NCI-H128 (cell line): ENCODE data around the gene MIOX.

Experiments
- DNase-seq: peaks from one replicate; lab custom pipeline; 2025; ENCODE audit not compliant: unreplicated experiment; lab: John Stamatoyannopoulos, UW

Gene MIOX

DNA sequence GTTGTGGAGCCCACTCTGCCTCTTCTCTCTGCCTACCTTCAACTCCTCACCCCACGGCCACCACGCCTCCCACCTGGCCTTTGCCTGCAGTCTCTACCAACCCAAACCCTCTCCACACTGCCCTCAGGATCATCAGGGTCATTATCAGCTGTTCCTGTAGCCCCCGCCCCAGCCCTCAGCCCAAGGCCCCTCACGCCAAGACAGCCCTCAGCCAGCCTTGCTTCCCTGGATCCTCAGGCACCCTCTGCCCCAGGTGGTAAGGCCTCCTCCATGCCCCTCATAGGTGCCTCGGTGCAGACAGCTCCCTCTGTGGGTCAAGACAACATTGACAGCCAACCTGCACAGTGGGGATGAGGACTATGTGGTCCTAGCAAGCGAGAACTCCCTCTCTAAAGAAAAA is 13.6 kb upstream of the MIOX start:
- no peak for DNase-seq

GRCh38 chr22:50473855-50474671 is 12.6 kb upstream of the MIOX start:
- no peak for DNase-seq

GRCh38 chr22:50474710-50475651 is 11.7 kb upstream of the MIOX start, which contains the start of gene SBF1:
SBF1 (minus strand) TSS chr22:50475035; CDS start chr22:50474840, 195 bp downstream.
- DNase-seq = peak; percentile 26

- DNase-seq = no peak
Measured at GRCh38 chr22:50475652-50476002, 11.0 kb upstream of the MIOX start.

DNA sequence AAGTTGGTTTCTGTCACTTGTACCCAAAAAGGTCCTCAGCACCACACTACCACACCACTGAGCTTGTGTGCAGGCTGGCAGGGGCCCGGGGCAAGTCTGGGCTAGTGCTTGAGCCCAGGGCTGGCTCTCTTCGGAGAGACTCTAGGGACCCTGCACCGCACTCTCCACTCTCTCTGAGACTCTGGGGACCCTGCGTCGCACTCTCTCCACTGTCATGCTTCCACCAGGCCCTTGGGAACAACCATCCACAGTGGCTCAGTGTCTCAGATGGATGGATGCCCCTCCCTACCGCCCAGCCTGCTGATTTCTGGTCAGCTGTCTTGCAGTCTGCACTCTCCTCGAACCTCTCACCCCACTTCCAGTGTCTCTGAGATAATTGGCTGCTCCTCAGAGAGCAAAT is 9.8 kb upstream of the MIOX start:
- DNase-seq = no peak

- DNase-seq = no peak
Measured at GRCh38 chr22:50477923-50478322, 8.7 kb upstream of the MIOX start.

DNA sequence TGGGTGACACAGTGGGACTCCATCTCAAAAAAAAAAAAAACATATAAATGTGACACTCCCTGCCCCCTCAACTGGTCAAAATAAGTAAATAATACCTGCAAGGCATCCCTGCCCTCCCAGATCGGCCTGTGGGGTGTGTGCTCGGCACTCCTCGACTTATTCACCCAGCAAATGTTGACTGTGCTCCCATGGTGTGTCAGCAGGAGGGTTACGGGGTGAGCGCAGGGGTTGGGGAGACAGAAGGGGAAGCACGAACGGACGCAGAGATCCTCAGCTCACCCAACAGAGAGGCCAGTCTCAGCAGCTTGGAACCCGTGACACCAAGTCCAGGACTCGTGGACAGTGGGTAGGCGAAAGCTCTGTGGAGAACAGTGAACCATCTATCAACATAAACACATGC is 6.9 kb upstream of the MIOX start:
- no peak for DNase-seq

DNA sequence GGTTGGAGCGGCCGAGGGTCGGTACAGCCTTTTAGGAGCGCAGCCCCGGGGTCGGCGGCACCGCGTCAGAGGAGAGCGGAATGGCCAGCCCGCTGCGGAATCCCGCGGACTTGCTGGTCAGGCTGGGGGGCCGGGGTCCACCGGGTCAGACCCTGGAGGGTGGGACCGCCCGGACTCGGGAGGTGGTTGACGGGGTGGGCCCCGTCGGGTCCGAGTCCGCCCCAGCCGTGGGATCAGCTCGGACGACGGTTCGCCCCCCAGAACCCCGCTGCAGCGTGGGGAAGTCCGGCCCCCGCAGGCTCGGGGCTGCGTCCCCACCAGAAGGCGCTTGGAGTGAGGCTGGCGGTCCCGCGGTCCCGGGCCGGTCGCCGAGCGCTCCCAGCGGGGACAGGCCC is 5.6 kb upstream of the MIOX start:
- no peak for DNase-seq

DNA sequence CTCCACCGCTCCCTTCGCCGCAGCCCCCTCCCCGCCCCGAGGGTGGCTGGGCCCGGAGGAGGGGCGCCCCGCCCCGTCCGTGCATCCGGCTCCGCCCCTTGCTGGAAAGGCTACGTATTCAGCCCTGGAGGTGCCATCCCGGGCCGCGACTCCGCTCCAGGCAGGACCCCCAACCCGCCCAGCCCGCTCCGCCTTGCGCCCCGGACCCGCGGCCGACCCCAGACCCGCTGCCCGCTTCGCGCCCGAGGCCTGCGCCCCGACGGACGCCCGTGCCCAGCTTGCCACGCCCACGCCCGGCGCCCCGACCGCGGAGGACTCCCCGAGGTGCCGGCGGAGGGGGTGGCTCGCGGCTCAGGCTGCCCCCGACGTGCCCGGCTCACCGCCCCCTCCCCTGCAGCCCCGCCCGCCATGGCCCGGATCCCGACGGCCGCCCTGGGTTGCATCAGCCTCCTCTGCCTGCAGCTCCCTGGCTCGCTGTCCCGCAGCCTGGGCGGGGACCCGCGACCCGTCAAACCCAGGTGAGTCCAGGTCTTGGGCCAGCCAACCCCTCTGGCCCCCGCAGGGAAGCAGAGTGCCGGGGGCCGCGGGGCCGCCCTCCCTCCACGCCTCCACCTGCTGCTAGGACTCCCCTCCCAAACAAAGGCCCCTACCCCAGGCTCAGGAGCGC is 5.1 kb upstream of the MIOX start, which contains the start of gene ADM2:
TSS of gene ADM2 (plus strand) at position 104 of the 667 bp plus-strand sequence. CDS start at position 409, 305 bp downstream.
- no peak for DNase-seq

GRCh38 chr22:50482107-50483074 is 4.3 kb upstream of the MIOX start:
- no peak for DNase-seq

- no peak for DNase-seq
Measured at GRCh38 chr22:50483106-50483505, 3.6 kb upstream of the MIOX start.

- DNase-seq = no peak
Measured at GRCh38 chr22:50483556-50483955, 3.1 kb upstream of the MIOX start.

DNA sequence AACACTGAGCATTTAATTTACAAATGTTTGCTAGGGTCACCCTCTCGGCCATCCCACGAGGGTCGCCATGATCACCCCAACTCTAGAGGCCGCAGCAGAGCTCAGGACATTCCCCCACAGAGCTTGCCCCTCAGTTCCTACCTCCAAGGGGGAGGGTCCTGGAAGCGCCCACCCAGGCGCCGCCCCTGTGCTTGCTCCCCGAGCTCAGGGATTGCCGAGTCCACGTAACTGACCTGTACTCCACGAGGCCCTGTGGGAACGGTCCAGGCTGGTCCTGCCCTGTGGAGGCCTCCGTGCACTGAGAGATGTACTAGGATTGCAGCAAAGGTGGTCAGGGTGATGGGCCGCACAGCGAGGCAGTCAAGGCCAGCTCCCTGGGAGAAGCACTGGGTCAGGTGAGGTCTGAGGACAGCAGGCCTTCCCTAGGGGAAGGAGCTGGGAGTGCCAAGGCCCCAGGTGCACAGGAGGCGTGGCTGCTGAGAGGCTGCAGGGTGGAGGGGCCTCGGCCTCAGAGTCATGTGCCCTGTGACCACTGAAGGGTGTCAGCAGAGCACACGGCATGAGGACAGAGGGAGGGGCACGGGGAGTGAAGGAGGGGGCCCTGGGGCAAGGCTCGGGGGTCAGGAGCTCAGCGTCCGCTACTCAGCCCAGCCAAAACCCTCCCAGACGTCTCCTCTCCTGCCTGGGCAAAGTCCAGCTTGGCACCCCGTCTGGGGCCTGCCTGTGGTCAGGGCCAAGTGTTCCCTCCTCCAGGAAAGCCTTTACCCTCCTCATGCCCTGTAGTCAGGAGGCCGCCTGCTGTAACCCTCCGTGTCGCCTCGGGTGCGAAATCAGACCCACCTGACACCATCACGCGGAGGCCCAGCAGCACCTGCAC is 2.4 kb upstream of the MIOX start:
- no peak for DNase-seq

GRCh38 chr22:50485221-50486131 is 1.2 kb upstream of the MIOX start:
- DNase-seq = no peak

DNA sequence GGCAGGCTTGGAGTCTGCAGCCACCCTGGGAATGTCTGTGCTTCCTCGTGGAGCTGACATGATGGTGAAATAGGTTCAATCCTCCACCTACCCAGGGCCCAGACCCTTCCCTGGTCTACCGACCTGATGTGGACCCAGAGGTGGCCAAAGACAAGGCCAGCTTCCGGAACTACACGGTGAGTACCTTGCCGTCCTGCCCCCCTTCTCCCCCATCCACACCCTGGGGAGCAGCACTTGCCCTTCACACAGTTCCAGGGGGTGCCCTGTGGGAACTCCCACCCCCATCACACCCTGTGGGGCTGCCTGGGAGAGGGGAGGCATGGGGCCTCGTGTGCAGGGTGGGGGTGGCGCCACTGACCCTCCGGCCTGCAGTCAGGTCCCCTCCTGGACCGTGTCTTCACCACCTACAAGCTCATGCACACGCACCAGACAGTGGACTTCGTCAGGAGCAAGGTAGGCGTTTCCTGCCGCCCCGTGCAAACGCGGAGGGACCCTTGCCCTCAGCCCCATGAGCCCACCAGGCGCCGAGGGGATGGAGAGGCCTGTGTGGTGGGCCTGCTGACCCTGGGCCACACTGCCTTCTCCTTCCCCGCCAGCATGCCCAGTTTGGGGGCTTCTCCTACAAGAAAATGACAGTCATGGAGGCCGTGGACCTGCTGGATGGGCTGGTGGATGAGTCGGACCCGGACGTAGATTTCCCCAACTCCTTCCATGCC is 789 bp downstream of the MIOX start:
- no peak for DNase-seq

DNA sequence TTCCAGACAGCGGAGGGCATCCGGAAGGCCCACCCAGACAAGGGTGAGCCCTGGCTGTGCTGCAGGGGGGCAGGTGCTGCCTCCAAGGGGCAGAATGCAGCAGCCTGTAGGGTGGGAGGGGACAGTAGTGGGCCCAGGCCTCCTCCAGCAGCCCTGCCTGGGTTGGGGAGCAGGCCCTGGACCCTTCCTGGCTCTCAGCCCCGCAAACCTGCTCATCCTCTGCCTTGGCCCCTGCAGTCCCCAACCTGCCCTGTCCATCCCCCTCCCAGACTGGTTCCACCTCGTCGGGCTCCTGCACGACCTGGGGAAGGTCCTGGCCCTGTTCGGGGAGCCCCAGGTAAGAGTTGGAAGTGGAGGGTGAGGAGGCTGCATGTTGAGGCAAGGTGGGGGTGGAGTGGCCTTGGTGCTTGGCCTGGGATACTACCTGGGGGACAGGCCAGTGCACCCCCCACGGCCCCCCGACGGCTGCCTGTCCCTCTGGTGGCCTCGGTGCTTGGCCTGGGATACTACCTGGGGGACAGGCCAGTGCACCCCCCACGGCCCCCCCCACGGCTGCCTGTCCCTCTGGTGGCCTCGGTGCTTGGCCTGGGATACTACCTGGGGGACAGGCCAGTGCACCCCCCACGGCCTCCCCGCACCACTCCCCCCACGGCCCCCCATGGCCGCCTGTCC is 1.5 kb downstream of the MIOX start:
- DNase-seq = no peak

DNA sequence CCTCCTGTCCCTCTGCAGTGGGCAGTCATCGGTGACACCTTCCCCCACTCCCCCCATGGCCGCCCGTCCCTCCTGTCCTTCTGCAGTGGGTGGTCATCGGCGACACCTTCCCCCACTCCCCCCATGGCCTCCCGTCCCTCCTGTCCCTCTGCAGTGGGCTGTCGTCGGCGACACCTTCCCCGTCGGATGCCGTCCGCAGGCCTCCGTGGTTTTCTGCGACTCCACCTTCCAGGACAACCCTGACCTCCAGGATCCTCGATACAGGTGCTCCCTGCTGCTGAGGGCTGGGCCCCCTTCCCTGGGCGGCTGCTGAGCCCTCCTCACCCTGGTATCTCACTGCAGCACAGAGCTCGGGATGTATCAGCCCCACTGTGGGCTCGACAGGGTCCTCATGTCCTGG is 2.2 kb downstream of the MIOX start:
- DNase-seq = no peak
